Endothelial cell of umbilical vein (primary cell): ENCODE measurements around the gene TOMM40. TPM values are rescaled to one million over a fixed set of nuclear protein-coding genes. Genes with fewer than 3 reads are reported as not detected.
"Not testable (repeated sequence)": the region's sequence is repeated elsewhere in the genome, so short reads cannot be mapped to it uniquely, and the experiment has no call there.

ENCODE experiments used
- BruUV-seq: library from RNA; stranded (reverse); fragments of 400-500 nt; replicated peaks from 2 replicates; lab custom pipeline; 2021; lab: Mats Ljungman, UMichigan
- CTCF ChIA-PET: fragments of 300-600, 350-600 bp; sonication (Branson Sonifier 250); formaldehyde crosslinking; loops from one replicate; lab custom pipeline; 2021; ENCODE audit warnings: antibody characterized with exemption, inconsistent platforms; lab: Charles Lee
- POLR2A ChIA-PET: fragments of 300-600, 350-600 bp; sonication (Branson Sonifier 250); formaldehyde crosslinking; loops from one replicate; lab custom pipeline; 2021; ENCODE audit warnings: antibody characterized with exemption, inconsistent platforms; lab: Charles Lee
- DNase-seq: peaks from one replicate; pipeline ENCODE4 v3.0.0-alpha.2; 2011; ENCODE audit warnings: low read depth, low spot score
- FAIRE-seq: peaks from 2 replicates; lab custom pipeline; 2011; peaks lifted over from hg19 to GRCh38; lab: Jason Lieb, UNC
- H2AFZ ChIP-seq: 2 replicates; pipeline ENCODE4 v1.6.0; 2012; ENCODE audit warnings: low read depth, low read length, control low read depth, inconsistent platforms
- H3K27ac ChIP-seq: 2 replicates; pipeline ENCODE4 v1.5.1; 2011; ENCODE audit warnings: low read depth, mild to moderate bottlenecking, control low read depth, low read length, moderate library complexity; ENCODE audit not compliant: insufficient read depth
- H3K27me3 ChIP-seq, 2 experiments: 2 replicates each; pipeline versions ENCODE4 v1.6.0 to v1.6.1; 2011; ENCODE audit warnings: low read length in 2 of 2, mixed read lengths in 1 of 2; ENCODE audit not compliant: control insufficient read depth in 2 of 2, insufficient read depth in 2 of 2
- H3K36me3 ChIP-seq, 2 experiments: 2 replicates in 1 of 2; 3 replicates in 1 of 2; pipeline ENCODE4 v1.5.1; 2011; ENCODE audit warnings: low read length in 2 of 2, mild to moderate bottlenecking in 1 of 2, moderate library complexity in 1 of 2; ENCODE audit not compliant: control insufficient read depth in 2 of 2, insufficient read depth in 2 of 2; ENCODE audit errors: extremely low read depth in 1 of 2
- H3K4me1 ChIP-seq: 3 replicates; pipeline ENCODE4 v1.5.1; 2011; ENCODE audit warnings: mild to moderate bottlenecking, low read length; ENCODE audit not compliant: control insufficient read depth, insufficient read depth; ENCODE audit errors: extremely low read depth
- H3K4me2 ChIP-seq: 2 replicates; pipeline ENCODE4 v1.6.1; 2011; ENCODE audit warnings: low read length, control low read depth, mixed read lengths; ENCODE audit not compliant: insufficient read depth
- H3K4me3 ChIP-seq, 3 experiments: fragments of 200-600 bp in 1 of 3; sonication (generic), shearing (Covaris generic) in 1 of 3; replicated peaks in 1 of 3; 2 replicates each; pipeline ENCODE4 v1.5.1; 2011 to 2016; ENCODE audit warnings: control low read depth in 3 of 3, low read length in 3 of 3, mild to moderate bottlenecking in 2 of 3, inconsistent platforms in 1 of 3, low read depth in 1 of 3, moderate library complexity in 1 of 3; ENCODE audit not compliant: insufficient read depth in 1 of 3
- H3K79me2 ChIP-seq: 2 replicates; pipeline ENCODE4 v1.6.0; 2012; ENCODE audit warnings: low read length, inconsistent platforms; ENCODE audit not compliant: control insufficient read depth, insufficient read depth
- H3K9ac ChIP-seq: replicated peaks from 2 replicates; pipeline ENCODE3; 2011; ENCODE audit warnings: low read length, control low read depth; ENCODE audit not compliant: insufficient read depth; ENCODE audit errors: extremely low read depth
- H3K9me1 ChIP-seq: replicated peaks from 3 replicates; pipeline ENCODE4 v1.6.0; 2011; ENCODE audit warnings: mild to moderate bottlenecking, low read length; ENCODE audit not compliant: control insufficient read depth, insufficient read depth; ENCODE audit errors: extremely low read depth
- H3K9me3 ChIP-seq: replicated peaks from 2 replicates; pipeline ENCODE4 v1.5.1; 2012; ENCODE audit warnings: low read length, inconsistent platforms; ENCODE audit not compliant: control insufficient read depth, insufficient read depth
- H4K20me1 ChIP-seq: replicated peaks from 2 replicates; pipeline ENCODE3; 2011; ENCODE audit warnings: mild to moderate bottlenecking, low read length; ENCODE audit not compliant: control insufficient read depth, insufficient read depth; ENCODE audit errors: extremely low read depth
- EZH2 ChIP-seq: IDR thresholded peaks from 2 replicates; pipeline ENCODE4 v1.6.1; 2012; ENCODE audit warnings: borderline replicate concordance, low read depth, mild to moderate bottlenecking, moderate library complexity, low read length, inconsistent platforms; ENCODE audit not compliant: severe bottlenecking
- FOS ChIP-seq: IDR thresholded peaks from 2 replicates; pipeline ENCODE4 v1.6.1; 2011; ENCODE audit warnings: mild to moderate bottlenecking, low read length, moderate library complexity, borderline replicate concordance; ENCODE audit not compliant: insufficient read depth
- GATA2 ChIP-seq: IDR thresholded peaks from 2 replicates; pipeline ENCODE4 v1.7.0; 2011; ENCODE audit warnings: low read depth, mild to moderate bottlenecking, moderate library complexity, mixed read lengths, low read length; ENCODE audit not compliant: insufficient read length, insufficient read depth
- JUN ChIP-seq: IDR thresholded peaks from 2 replicates; pipeline ENCODE4 v1.6.1; 2011; ENCODE audit warnings: borderline replicate concordance, low read depth; ENCODE audit not compliant: insufficient read length, insufficient read depth
- MYC ChIP-seq: IDR thresholded peaks from one replicate; pipeline ENCODE4 v1.6.1; 2011; ENCODE audit warnings: mild to moderate bottlenecking, low read depth, low read length
- POLR2A ChIP-seq: IDR thresholded peaks from 2 replicates; pipeline ENCODE4 v1.6.1; 2012; ENCODE audit warnings: low read depth, mild to moderate bottlenecking, control low read depth, low read length
- dilution Hi-C: fragments of 300-500 bp; cut with MboI; formaldehyde crosslinking; loops from one replicate; pipeline ENCODE4 v1.15.0; 2019; ENCODE audit warnings: low sequenced_read_pairs; ENCODE audit not compliant: extremely low pct_ligation_motif_present
- intact Hi-C: fragments of 100-400 bp; cut with micrococcal nuclease; formaldehyde crosslinking; loops from one replicate; pipeline ENCODE4 v1.10.0; 2022
- polyA plus RNA-seq, 4 experiments: library from polyadenylated mRNA; depleted of rRNA in 3 of 4; stranded (reverse) in 3 of 4; unstranded in 1 of 4; fragments of >200 nt; gene quantifications; 2 replicates each; pipeline versions ENCODE4 v1.2.1 to v1.2.3, GENCODE V29; 2011 to 2012; ENCODE audit warnings: missing spikeins in 1 of 4
- total RNA-seq: library from RNA; stranded (reverse); gene quantifications from 2 replicates; pipeline ENCODE4 v1.2.3, GENCODE V29; 2021
- TF ChIP-seq, protein P1 (sequence below), 2 donors: IDR thresholded peaks; 1 replicate in 1 of 2; 2 replicates in 1 of 2; pipeline ENCODE4 v1.5.1; 2011; ENCODE audit warnings: low read length in 2 of 2, mild to moderate bottlenecking in 2 of 2, moderate library complexity in 2 of 2, control low read depth in 1 of 2, inconsistent platforms in 1 of 2, low read depth in 1 of 2; ENCODE audit not compliant: insufficient read depth in 1 of 2; ENCODE audit errors: extremely low read depth in 1 of 2

The TOMM40 gene
- total and polyA plus RNA-seq, 2 donors (not counting 3 experiments of a cell fraction or from before 2014, with no cell fraction given) = 71.8 to 90.7 TPM

DNA sequence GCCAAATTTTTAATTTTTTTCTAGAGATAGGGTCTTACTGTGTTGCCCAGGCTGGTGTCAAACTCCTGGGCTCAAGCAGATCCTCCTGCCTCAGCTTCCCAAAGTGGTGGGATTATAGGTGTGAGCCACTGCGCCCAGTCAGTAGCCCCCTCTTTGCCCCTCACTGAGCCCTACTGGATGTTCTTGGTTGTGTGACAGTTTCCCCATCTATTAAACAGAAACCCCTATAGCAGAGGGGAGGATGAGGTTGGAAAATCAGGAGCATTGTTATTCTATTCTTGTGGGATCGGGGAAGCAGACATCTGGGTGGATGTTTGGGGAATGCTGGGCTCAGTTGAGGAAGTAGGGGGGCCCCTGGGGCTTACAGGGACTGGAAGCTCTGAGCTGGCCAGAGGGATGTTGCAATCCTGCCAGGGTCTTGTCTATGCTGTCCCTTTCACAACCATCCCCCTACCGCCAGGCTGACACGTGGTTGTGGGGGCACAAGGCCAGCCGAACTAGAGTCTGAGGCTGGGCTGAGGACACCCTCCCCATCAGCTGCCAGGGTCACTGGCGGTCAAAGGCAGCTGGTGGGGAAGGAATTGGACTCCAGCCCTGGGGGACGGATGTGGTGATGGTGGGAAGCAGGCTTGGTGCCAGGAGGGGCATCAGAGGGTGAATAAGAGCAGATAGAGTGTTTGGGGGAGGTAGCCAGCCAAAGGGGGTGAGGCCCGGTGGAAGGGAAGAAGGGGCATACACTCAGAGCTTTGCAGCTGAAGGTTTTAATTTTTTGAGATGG, 34.2 kb downstream of the TOMM40 start:
- CTCF ChIA-PET = no interaction called here
- DNase-seq = no peak
- H3K9ac ChIP-seq = no peak overlapping the region

DNA sequence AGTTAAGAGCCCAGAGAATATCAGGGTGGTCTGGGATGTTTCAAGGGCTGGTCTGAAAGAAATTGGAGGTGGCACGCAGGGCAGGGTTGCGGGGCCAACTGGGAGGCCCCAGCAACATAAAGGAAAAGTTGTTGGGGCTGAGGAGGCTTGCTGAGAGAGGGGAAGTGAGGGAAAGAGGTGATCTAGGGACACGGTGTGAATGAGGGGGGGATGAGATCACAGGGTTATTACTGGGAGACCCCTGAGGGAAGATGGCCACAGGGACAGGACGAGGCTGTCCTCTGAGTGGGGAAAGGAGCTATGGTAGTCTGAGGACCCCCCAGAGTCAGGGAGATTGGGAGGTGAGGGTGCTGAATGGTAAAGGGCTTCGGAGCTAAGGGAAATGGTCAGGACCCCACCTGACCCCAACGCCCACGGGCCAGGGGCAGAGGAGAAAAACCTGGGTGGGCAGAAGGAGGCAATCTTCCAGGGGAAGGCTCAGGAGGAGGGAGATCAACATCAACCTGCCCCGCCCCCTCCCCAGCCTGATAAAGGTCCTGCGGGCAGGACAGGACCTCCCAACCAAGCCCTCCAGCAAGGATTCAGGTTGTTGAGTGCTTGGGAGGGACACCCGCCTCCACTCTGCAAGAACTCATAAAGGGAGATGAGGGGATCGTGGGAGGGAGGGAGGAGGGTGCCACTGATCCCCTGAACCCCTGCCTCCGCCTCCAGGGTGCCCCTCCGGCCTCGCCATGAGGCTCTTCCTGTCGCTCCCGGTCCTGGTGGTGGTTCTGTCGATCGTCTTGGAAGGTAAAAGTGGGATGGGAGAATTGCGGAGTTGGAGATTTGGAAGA, 35.4 kb downstream of the TOMM40 start:
- H3K4me3 ChIP-seq = peak overlapping the region in 1 of 3 experiments; percentile 3
- H3K4me2 ChIP-seq = peak overlapping the region; percentile 73
- H3K79me2 ChIP-seq = not testable (repeated sequence)

More for the DNA sequence above, 34.2 kb downstream of the TOMM40 start:
- no peaks in the 10 kb centered on the region for H3K9me3 ChIP-seq
- H3K4me2 ChIP-seq = no peak overlapping the region
- no peak overlapping the region for H3K4me3 ChIP-seq
- FAIRE-seq = no peak
- no peak overlapping the region for H2AFZ ChIP-seq
- intact Hi-C loops (no loop called here), dilution Hi-C loops (no loop called here)
- no peak for TF ChIP-seq POLR2A
- TF ChIP-seq, protein P1, sequence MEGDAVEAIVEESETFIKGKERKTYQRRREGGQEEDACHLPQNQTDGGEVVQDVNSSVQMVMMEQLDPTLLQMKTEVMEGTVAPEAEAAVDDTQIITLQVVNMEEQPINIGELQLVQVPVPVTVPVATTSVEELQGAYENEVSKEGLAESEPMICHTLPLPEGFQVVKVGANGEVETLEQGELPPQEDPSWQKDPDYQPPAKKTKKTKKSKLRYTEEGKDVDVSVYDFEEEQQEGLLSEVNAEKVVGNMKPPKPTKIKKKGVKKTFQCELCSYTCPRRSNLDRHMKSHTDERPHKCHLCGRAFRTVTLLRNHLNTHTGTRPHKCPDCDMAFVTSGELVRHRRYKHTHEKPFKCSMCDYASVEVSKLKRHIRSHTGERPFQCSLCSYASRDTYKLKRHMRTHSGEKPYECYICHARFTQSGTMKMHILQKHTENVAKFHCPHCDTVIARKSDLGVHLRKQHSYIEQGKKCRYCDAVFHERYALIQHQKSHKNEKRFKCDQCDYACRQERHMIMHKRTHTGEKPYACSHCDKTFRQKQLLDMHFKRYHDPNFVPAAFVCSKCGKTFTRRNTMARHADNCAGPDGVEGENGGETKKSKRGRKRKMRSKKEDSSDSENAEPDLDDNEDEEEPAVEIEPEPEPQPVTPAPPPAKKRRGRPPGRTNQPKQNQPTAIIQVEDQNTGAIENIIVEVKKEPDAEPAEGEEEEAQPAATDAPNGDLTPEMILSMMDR (IDR thresholded peaks at IDR 0.05; ENCODE audit: extremely low read depth in 1 of 2, insufficient read depth in 1 of 2, low read depth in 1 of 2, low read length in 2 of 2) = no peak
- TF ChIP-seq FOS = no peak
- no peak for TF ChIP-seq MYC
- no peak for TF ChIP-seq EZH2
- no peak for TF ChIP-seq GATA2
- TF ChIP-seq JUN = no peak
- H3K9me1 ChIP-seq = no peaks in the 10 kb centered on the region
- peaks cover 3% of the 10 kb centered on the region for H3K4me1 ChIP-seq
- H3K27ac ChIP-seq = no peak overlapping the region
- no peaks in the 10 kb centered on the region for H4K20me1 ChIP-seq
- POLR2A ChIA-PET = no interaction called here
- peaks cover 0 to 2% of the 10 kb centered on the region in 2 experiments for H3K27me3 ChIP-seq
- BruUV-seq = no TSS peak
- H3K36me3 ChIP-seq = no peaks in the 10 kb centered on the region
- no peaks in the 10 kb centered on the region for H3K79me2 ChIP-seq

More for the DNA sequence above, 35.4 kb downstream of the TOMM40 start:
- H3K9me3 ChIP-seq, H4K20me1 ChIP-seq, H3K27me3 ChIP-seq, H3K9me1 ChIP-seq, DNase-seq, dilution Hi-C loops, H3K4me1 ChIP-seq, H3K27ac ChIP-seq, H3K36me3 ChIP-seq, BruUV-seq, POLR2A ChIA-PET, H3K9ac ChIP-seq, CTCF ChIA-PET: not testable (repeated sequence)
- intact Hi-C loops = loop anchor here (2.0 kb wide), 1 partner anchor 28 kb away; the partner anchor contains the start of gene CLPTM1
- peak overlapping the region; percentile 74 for H2AFZ ChIP-seq
- peak; percentile 15 for FAIRE-seq
